Osteocyte (in vitro differentiated cells): ENCODE results near the gene ESD. TPM values are rescaled to one million over a fixed set of nuclear protein-coding genes. Genes with fewer than 3 reads are reported as not detected.

ENCODE experiments used
- DNase-seq: peaks from one replicate; pipeline ENCODE4 v3.0.0; 2021; ENCODE audit warnings: mixed read lengths; ENCODE audit not compliant: unreplicated experiment; ENCODE audit errors: extremely low spot score
- H3K27ac Mint-ChIP-seq: one replicate; pipeline ENCODE4 v1.8.0; 2021; ENCODE audit warnings: mild to moderate bottlenecking, mixed read lengths; ENCODE audit not compliant: unreplicated experiment
- H3K27me3 Mint-ChIP-seq: one replicate; pipeline ENCODE4 v1.8.0; 2021; ENCODE audit warnings: mixed read lengths; ENCODE audit not compliant: unreplicated experiment
- H3K36me3 Mint-ChIP-seq: one replicate; pipeline ENCODE4 v1.8.0; 2021; ENCODE audit warnings: mixed read lengths; ENCODE audit not compliant: unreplicated experiment
- H3K4me1 Mint-ChIP-seq: one replicate; pipeline ENCODE4 v1.8.0; 2021; ENCODE audit warnings: mixed read lengths; ENCODE audit not compliant: unreplicated experiment
- H3K4me3 Mint-ChIP-seq: one replicate; pipeline ENCODE4 v1.8.0; 2021; ENCODE audit warnings: mild to moderate bottlenecking, moderate library complexity, mixed read lengths; ENCODE audit not compliant: unreplicated experiment
- H3K9me3 Mint-ChIP-seq: one replicate; pipeline ENCODE4 v1.8.0; 2021; ENCODE audit warnings: mixed read lengths; ENCODE audit not compliant: unreplicated experiment
- CTCF ChIP-seq: fragments of 200-600 bp; sonication (generic); IDR thresholded peaks from 2 replicates; pipeline ENCODE4 v1.5.0; 2021; ENCODE audit warnings: antibody characterized with exemption, mild to moderate bottlenecking, moderate library complexity
- total RNA-seq: library from RNA; stranded (reverse); gene quantifications from 2 replicates; pipeline ENCODE4 v1.2.1, GENCODE V29; 2021

ESD gene
- total RNA-seq, 1 donor from 2014 or later, result 98.6 TPM

GRCh38 chr13:46834657-46835056, 37.7 kb upstream of the ESD start:
- DNase-seq, result no peak
- no peak overlapping the region for H3K27ac Mint-ChIP-seq
- no peaks in the 10 kb centered on the region for H3K4me1 Mint-ChIP-seq
- peaks cover 61% of the 10 kb centered on the region for H3K27me3 Mint-ChIP-seq
- no peak overlapping the region for H3K4me3 Mint-ChIP-seq
- no peak for TF ChIP-seq CTCF
- no peaks in the 10 kb centered on the region for H3K36me3 Mint-ChIP-seq
- H3K9me3 Mint-ChIP-seq, result no peaks in the 10 kb centered on the region

- peaks cover 56% of the 10 kb centered on the region for H3K27me3 Mint-ChIP-seq
- H3K27ac Mint-ChIP-seq, result no peak overlapping the region
- no peaks in the 10 kb centered on the region for H3K9me3 Mint-ChIP-seq
- H3K36me3 Mint-ChIP-seq, result no peaks in the 10 kb centered on the region
- TF ChIP-seq CTCF, result peak; percentile 77
- no peak for DNase-seq
- H3K4me3 Mint-ChIP-seq, result no peak overlapping the region
- H3K4me1 Mint-ChIP-seq, result no peaks in the 10 kb centered on the region
Observed at GRCh38 chr13:46831588-46832194, 34.7 kb upstream of the ESD start.

- no peak for DNase-seq
- Mint-ChIP-seq H3K9me3 (no peaks in the 10 kb centered on the region), H3K4me1 (no peaks in the 10 kb centered on the region), H3K4me3 (no peak overlapping the region), H3K27ac (no peak overlapping the region), H3K27me3 (peaks cover 53% of the 10 kb centered on the region), H3K36me3 (no peaks in the 10 kb centered on the region)
- TF ChIP-seq CTCF, result no peak
Observed at GRCh38 chr13:46830405-46831005, 33.5 kb upstream of the ESD start.

- no peaks in the 10 kb centered on the region for H3K4me1 Mint-ChIP-seq
- H3K4me3 Mint-ChIP-seq, result no peak overlapping the region
- no peaks in the 10 kb centered on the region for H3K36me3 Mint-ChIP-seq
- no peak overlapping the region for H3K27ac Mint-ChIP-seq
- DNase-seq, result no peak
- H3K27me3 Mint-ChIP-seq, result peaks cover 18% of the 10 kb centered on the region
- no peaks in the 10 kb centered on the region for H3K9me3 Mint-ChIP-seq
- TF ChIP-seq CTCF, result no peak
Observed at GRCh38 chr13:46822551-46822950, 25.6 kb upstream of the ESD start.

GRCh38 chr13:46817838-46818476, 21.0 kb upstream of the ESD start:
- Mint-ChIP-seq H3K4me1 (no peaks in the 10 kb centered on the region), H3K27ac (no peak overlapping the region), H3K9me3 (peaks cover 2% of the 10 kb centered on the region), H3K4me3 (no peak overlapping the region), H3K36me3 (no peaks in the 10 kb centered on the region), H3K27me3 (peaks cover 25% of the 10 kb centered on the region)
- TF ChIP-seq CTCF, result no peak
- DNase-seq, result no peak
